H1 (cell line): ENCODE data around the gene DDX53. TPM values are rescaled to one million over a fixed set of nuclear protein-coding genes. Genes with fewer than 3 reads are reported as not detected.

Experiments
- CTCF ChIA-PET: fragments of 300-600 bp; sonication (Branson Sonifier 250); formaldehyde crosslinking; loops from one replicate; lab custom pipeline; 2021; ENCODE audit not compliant: partially characterized antibody; lab: Charles Lee
- POLR2A ChIA-PET: fragments of 300-600 bp; sonication (Branson Sonifier 250); formaldehyde crosslinking; loops from one replicate; lab custom pipeline; 2021; ENCODE audit warnings: inconsistent platforms; ENCODE audit not compliant: partially characterized antibody; lab: Charles Lee
- DNase-seq, 2 experiments: peaks; one replicate each; pipeline versions ENCODE4 v3.0.0 to v3.0.0-alpha.2; 2010 to 2022; ENCODE audit warnings: low spot score in 2 of 2, low read depth in 1 of 2, mixed read lengths in 1 of 2
- FAIRE-seq: peaks from 2 replicates; lab custom pipeline; 2011; peaks lifted over from hg19 to GRCh38; lab: Jason Lieb, UNC
- H2AFZ ChIP-seq: 2 replicates; pipeline ENCODE4 v1.8.1; 2012; ENCODE audit warnings: low read length, inconsistent platforms
- H2AK5ac ChIP-seq: 2 replicates; pipeline ENCODE4 v1.6.1; 2013; ENCODE audit warnings: low read depth, low read length
- H2BK120ac ChIP-seq: replicated peaks from 2 replicates; pipeline ENCODE3; 2013; ENCODE audit warnings: low read depth, low read length, inconsistent platforms
- H2BK12ac ChIP-seq: 2 replicates; pipeline ENCODE4 v1.6.1; 2013; ENCODE audit warnings: low read depth, low read length
- H2BK15ac ChIP-seq: 2 replicates; pipeline ENCODE4 v1.6.1; 2013; ENCODE audit warnings: low read length
- H2BK20ac ChIP-seq: 2 replicates; pipeline ENCODE4 v1.6.1; 2013; ENCODE audit warnings: low read length
- H2BK5ac ChIP-seq: 2 replicates; pipeline ENCODE4 v1.6.1; 2013; ENCODE audit warnings: low read depth, low read length
- H3K14ac ChIP-seq: 2 replicates; pipeline ENCODE4 v1.6.1; 2013; ENCODE audit warnings: inconsistent platforms; ENCODE audit not compliant: insufficient read length
- H3K18ac ChIP-seq: 2 replicates; pipeline ENCODE4 v1.6.1; 2013; ENCODE audit warnings: low read length; ENCODE audit errors: extremely low read depth
- H3K23ac ChIP-seq: 2 replicates; pipeline ENCODE4 v1.6.1; 2013; ENCODE audit warnings: inconsistent platforms; ENCODE audit not compliant: insufficient read length
- H3K23me2 ChIP-seq: 2 replicates; pipeline ENCODE4 v1.6.1; 2013; ENCODE audit warnings: low read depth, low read length
- H3K27ac ChIP-seq: 2 replicates; pipeline ENCODE4 v1.6.1; 2011; ENCODE audit warnings: low read depth, low read length, inconsistent platforms
- H3K27me3 ChIP-seq, 4 experiments: replicated peaks in 1 of 4; 1 replicate in 1 of 4; 2 replicates in 3 of 4; pipeline versions ENCODE4 v1.6.1 to v1.8.1; 2011 to 2013; ENCODE audit warnings: low read length in 3 of 4, mild to moderate bottlenecking in 3 of 4, inconsistent platforms in 2 of 4, mixed read lengths in 2 of 4, moderate library complexity in 1 of 4; ENCODE audit not compliant: control insufficient read depth in 3 of 4, insufficient read depth in 3 of 4; ENCODE audit errors: extremely low read depth in 1 of 4
- H3K36me3 ChIP-seq, 4 experiments: 2 replicates each; pipeline versions ENCODE4 v1.6.1 to v1.8.1; 2011 to 2013; ENCODE audit warnings: mild to moderate bottlenecking in 4 of 4, low read length in 3 of 4, moderate library complexity in 2 of 4, control low read depth in 1 of 4, inconsistent platforms in 1 of 4; ENCODE audit not compliant: insufficient read depth in 4 of 4, control insufficient read depth in 2 of 4
- H3K4ac ChIP-seq: replicated peaks from 2 replicates; pipeline ENCODE3; 2013; ENCODE audit warnings: low read length, low read depth, mixed read lengths, inconsistent platforms; ENCODE audit not compliant: insufficient read length
- H3K4me1 ChIP-seq, 4 experiments: replicated peaks in 1 of 4; 1 replicate in 1 of 4; 2 replicates in 3 of 4; pipeline versions ENCODE4 v1.6.1 to v1.8.1; 2011 to 2013; ENCODE audit warnings: low read length in 3 of 4, inconsistent platforms in 2 of 4, mixed read lengths in 1 of 4; ENCODE audit not compliant: insufficient read depth in 4 of 4, control insufficient read depth in 3 of 4
- H3K4me2 ChIP-seq, 2 experiments: 2 replicates each; pipeline versions ENCODE4 v1.6.1 to v1.8.1; 2011 to 2013; ENCODE audit warnings: low read depth in 2 of 2, low read length in 2 of 2, control low read depth in 1 of 2, inconsistent platforms in 1 of 2, mild to moderate bottlenecking in 1 of 2; ENCODE audit not compliant: insufficient read depth in 1 of 2
- H3K4me3 ChIP-seq, 4 experiments: fragments of 200-600, 300-600 bp in 1 of 4; sonication (generic), shearing (Covaris generic), sonication (Bioruptor Twin) in 1 of 4; 2 replicates each; pipeline versions ENCODE4 v1.5.1 to v1.8.1; 2011 to 2016; ENCODE audit warnings: low read length in 4 of 4, low read depth in 3 of 4, control low read depth in 2 of 4, inconsistent platforms in 2 of 4, mild to moderate bottlenecking in 2 of 4, mixed read lengths in 1 of 4, moderate library complexity in 1 of 4; ENCODE audit not compliant: insufficient read depth in 2 of 4; ENCODE audit errors: extremely low read depth in 1 of 4
- H3K56ac ChIP-seq: replicated peaks from 2 replicates; pipeline ENCODE3; 2013; ENCODE audit warnings: low read depth, mild to moderate bottlenecking, mixed read lengths, low read length, inconsistent platforms; ENCODE audit not compliant: insufficient read length
- H3K79me1 ChIP-seq: 2 replicates; pipeline ENCODE4 v1.6.1; 2013; ENCODE audit warnings: low read depth, low read length, control low read depth
- H3K79me2 ChIP-seq, 2 experiments: 2 replicates each; pipeline versions ENCODE4 v1.6.1 to v1.8.1; 2012 to 2013; ENCODE audit warnings: low read length in 2 of 2, mild to moderate bottlenecking in 2 of 2, inconsistent platforms in 1 of 2; ENCODE audit not compliant: insufficient read depth in 2 of 2, control insufficient read depth in 1 of 2
- H3K9ac ChIP-seq, 4 experiments: replicated peaks in 1 of 4; 1 replicate in 1 of 4; 2 replicates in 3 of 4; pipeline versions ENCODE4 v1.6.1 to v1.8.1; 2011 to 2013; ENCODE audit warnings: low read depth in 3 of 4, low read length in 3 of 4, control low read depth in 2 of 4, mild to moderate bottlenecking in 2 of 4, moderate library complexity in 2 of 4, inconsistent platforms in 1 of 4; ENCODE audit errors: extremely low read depth in 1 of 4
- H3K9me3 ChIP-seq, 2 experiments: 2 replicates each; pipeline versions ENCODE4 v1.6.1 to v1.8.1; 2012 to 2013; ENCODE audit warnings: mild to moderate bottlenecking in 2 of 2, moderate library complexity in 2 of 2, control low read depth in 1 of 2, inconsistent platforms in 1 of 2, low read depth in 1 of 2, low read length in 1 of 2, mixed read lengths in 1 of 2; ENCODE audit not compliant: insufficient read depth in 2 of 2
- H4K20me1 ChIP-seq, 2 experiments: replicated peaks in 1 of 2; 2 replicates each; pipeline versions ENCODE3 to v1.8.1; 2011 to 2013; ENCODE audit warnings: inconsistent platforms in 2 of 2, low read length in 2 of 2, mild to moderate bottlenecking in 1 of 2; ENCODE audit not compliant: insufficient read depth in 2 of 2, control insufficient read depth in 1 of 2
- H4K5ac ChIP-seq: 2 replicates; pipeline ENCODE4 v1.6.1; 2013; ENCODE audit warnings: low read length, low read depth, mixed read lengths, inconsistent platforms; ENCODE audit not compliant: insufficient read length
- H4K8ac ChIP-seq: 2 replicates; pipeline ENCODE4 v1.8.0; 2013; ENCODE audit warnings: mild to moderate bottlenecking, moderate library complexity, low read length, inconsistent platforms; ENCODE audit not compliant: insufficient read depth; ENCODE audit errors: extremely low read depth
- H4K91ac ChIP-seq: replicated peaks from 2 replicates; pipeline ENCODE3; 2013; ENCODE audit warnings: low read length, mixed read lengths, inconsistent platforms; ENCODE audit not compliant: insufficient read length
- CHD1 ChIP-seq: IDR thresholded peaks from 2 replicates; pipeline ENCODE4 v1.6.1; 2012; ENCODE audit warnings: low read depth, low read length, improper control_type of control experiment
- POU5F1 ChIP-seq: IDR thresholded peaks from 2 replicates; pipeline ENCODE4 v1.6.1; 2011; ENCODE audit warnings: low read depth, mild to moderate bottlenecking, low read length, moderate library complexity
- RAD21 ChIP-seq, 2 experiments: IDR thresholded peaks in 1 of 2; conservative IDR thresholded peaks in 1 of 2; 2 replicates each; pipeline ENCODE4 v1.6.1; 2011; ENCODE audit warnings: low read depth in 2 of 2, low read length in 2 of 2, improper control_type of control experiment in 1 of 2, inconsistent platforms in 1 of 2, mild to moderate bottlenecking in 1 of 2, moderate library complexity in 1 of 2
- SIX5 ChIP-seq: IDR thresholded peaks from 2 replicates; pipeline ENCODE4 v1.6.1; 2011; ENCODE audit warnings: mild to moderate bottlenecking, low read depth, low read length
- WGBS, 2 experiments: shearing (Covaris generic) in 1 of 2; methylation state at CpG; one replicate each; pipeline versions ENCODE4 v1.1.6 to v1.1.7; 2013 to 2015; ENCODE audit warnings: low lambda C conversion rate in 2 of 2, mixed read lengths in 2 of 2, inconsistent platforms in 1 of 2, low coverage in 1 of 2, missing lambda C conversion rate in 1 of 2; ENCODE audit not compliant: insufficient replicate concordance in 2 of 2, insufficient coverage in 1 of 2, insufficient read length in 1 of 2; ENCODE audit errors: extremely low coverage in 1 of 2, missing lambda C conversion rate in 1 of 2; 5-methylcytosine and 5-hydroxymethylcytosine counted together
- polyA plus RNA-seq, 7 experiments: library from polyadenylated mRNA; depleted of rRNA in 3 of 7; stranded (reverse) in 5 of 7; unstranded in 2 of 7; fragments of >200 nt in 5 of 7; fragments of 200-250 nt in 2 of 7; gene quantifications; 1 replicate in 5 of 7; 2 replicates in 1 of 7; 4 replicates in 1 of 7; pipeline versions ENCODE4 v1.2.1 to v1.2.3, GENCODE V29; 2011 to 2013; ENCODE audit warnings: missing spikeins in 2 of 7, mixed read lengths in 2 of 7
- total RNA-seq: library from RNA; stranded (reverse); fragmentation: NEBNext Ultra II Directional; extraction: Animal tissue kit (Norgen Biotek cat#: 25700); gene quantifications from 2 replicates; pipeline ENCODE4 v1.2.1, GENCODE V29; 2021

The DDX53 gene
- total and polyA plus RNA-seq, 2 of the 8 experiments (the other 6 are each of a cell fraction or from before 2014, with no cell fraction given) = not detected

DNA sequence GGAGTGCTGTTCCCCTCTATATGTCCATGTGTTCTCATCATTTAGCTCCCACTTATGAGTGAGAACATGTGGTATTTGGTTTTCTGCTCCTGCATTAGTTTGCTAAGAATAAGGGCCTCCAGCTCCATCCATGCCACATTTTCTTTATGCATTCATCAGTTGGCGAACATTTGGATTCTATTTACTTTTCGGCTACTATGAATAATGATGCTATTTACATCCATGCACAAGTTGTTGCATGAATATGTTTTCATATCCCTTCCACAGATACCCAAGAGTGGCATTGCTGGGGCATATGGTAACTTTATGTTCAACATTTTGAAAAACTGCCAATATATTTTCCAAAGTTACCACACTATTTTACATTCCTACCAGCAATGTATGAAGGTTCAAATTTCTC is 13.8 kb upstream of the DDX53 start:
- no peak overlapping the region for H2BK12ac ChIP-seq
- H4K5ac ChIP-seq = no peak overlapping the region
- H2BK120ac ChIP-seq = no peak overlapping the region
- no peak overlapping the region for H3K27ac ChIP-seq
- H2BK15ac ChIP-seq = no peak overlapping the region
- WGBS, 2 experiments = 87% methylated on average over 2 of the region's 2 CpGs; no CpG with 5 or more reads in 1 of the 2 experiments
- H3K23me2 ChIP-seq = no peaks in the 10 kb centered on the region
- no peaks in the 10 kb centered on the region for H4K20me1 ChIP-seq
- H3K9ac ChIP-seq = no peak overlapping the region
- ChIA-PET POLR2A (no interaction called here), CTCF (no interaction called here)
- no peak overlapping the region for H2BK5ac ChIP-seq
- TF ChIP-seq CHD1 (no peak), RAD21 (IDR thresholded peaks at IDR 0.05 in 1 of 2, conservative IDR thresholded peaks at IDR 0.05 in 1 of 2; ENCODE audit: low read depth in 2 of 2, low read length in 2 of 2) (no peak), SIX5 (no peak), POU5F1 (no peak)
- H3K14ac ChIP-seq = no peak overlapping the region
- H3K4me1 ChIP-seq = no peaks in the 10 kb centered on the region
- no peaks in the 10 kb centered on the region for H3K9me3 ChIP-seq
- H3K4ac ChIP-seq = no peak overlapping the region
- H2BK20ac ChIP-seq = no peak overlapping the region
- H3K36me3 ChIP-seq = no peaks in the 10 kb centered on the region
- no peak overlapping the region for H3K23ac ChIP-seq
- H2AFZ ChIP-seq = no peak overlapping the region
- no peaks in the 10 kb centered on the region for H3K27me3 ChIP-seq
- no peak overlapping the region for H4K91ac ChIP-seq
- no peaks in the 10 kb centered on the region for H3K79me2 ChIP-seq
- DNase-seq (no peak), FAIRE-seq (no peak)
- no peak overlapping the region for H4K8ac ChIP-seq
- H3K79me1 ChIP-seq = no peaks in the 10 kb centered on the region
- no peak overlapping the region for H3K4me2 ChIP-seq
- H3K56ac ChIP-seq = no peak overlapping the region
- no peak overlapping the region for H3K4me3 ChIP-seq
- no peak overlapping the region for H2AK5ac ChIP-seq
- no peak overlapping the region for H3K18ac ChIP-seq
